HepG2 (cell line): ENCODE measurements around the gene CDC14B. TPM values are rescaled to one million over a fixed set of nuclear protein-coding genes. Genes with fewer than 3 reads are reported as not detected.

Experiments used
- ATF7 ChIP-seq, 2 experiments: fragments of 450-650 bp in 1 of 2; sonication (generic) in 1 of 2; formaldehyde crosslinking in 1 of 2; IDR thresholded peaks; 2 replicates each; pipeline versions ENCODE4 v1.4.0 to v1.6.1; 2016 to 2020; ENCODE audit warnings: antibody characterized with exemption in 1 of 2, mild to moderate bottlenecking in 1 of 2, missing genetic modification reagents in 1 of 2
- CEBPG ChIP-seq: IDR thresholded peaks from 2 replicates; pipeline ENCODE4 v1.6.1; 2016
- CREB1 ChIP-seq, 2 experiments: fragments of 450-650 bp in 1 of 2; IDR thresholded peaks; 2 replicates each; pipeline ENCODE4 v1.6.1; 2016 to 2017; ENCODE audit warnings: control low read depth in 1 of 2, mild to moderate bottlenecking in 1 of 2, missing compliant biosample characterization in 1 of 2, missing genetic modification characterization in 1 of 2
- ZBTB7A ChIP-seq: sonication (generic); formaldehyde crosslinking; IDR thresholded peaks from 2 replicates; pipeline ENCODE4 v1.8.0; 2022; ENCODE audit warnings: mild to moderate bottlenecking, missing genetic modification reagents
- ZNF20 ChIP-seq: sonication (generic); formaldehyde crosslinking; IDR thresholded peaks from 2 replicates; pipeline ENCODE4 v1.4.0; 2020; ENCODE audit warnings: mild to moderate bottlenecking, moderate library complexity, missing genetic modification reagents
- polyA plus RNA-seq, 8 experiments: library from polyadenylated mRNA; depleted of rRNA in 3 of 8; stranded (reverse) in 7 of 8; unstranded in 1 of 8; fragments of >200 nt; fragmentation: Illumina TruSeq in 4 of 8; extraction: Trizol in 4 of 8; gene quantifications; 2 replicates each; pipeline versions ENCODE4 v1.2.1 to v1.2.3, GENCODE V29; 2011 to 2016; ENCODE audit warnings: low read depth in 4 of 8, missing spikeins in 1 of 8, mixed read lengths in 1 of 8; ENCODE audit not compliant: insufficient read depth in 1 of 8
- total RNA-seq, 5 experiments: library from RNA; depleted of rRNA; stranded (reverse); fragments of >200 nt; fragmentation: Illumina TruSeq; extraction: Trizol; gene quantifications; 2 replicates each; pipeline ENCODE4 v1.2.3, GENCODE V29; 2016; ENCODE audit warnings: low read depth in 1 of 5
- TF ChIP-seq, protein P1 (sequence below): sonication (generic); formaldehyde crosslinking; IDR thresholded peaks from 2 replicates; pipeline ENCODE4 v1.5.1; 2020; ENCODE audit warnings: mild to moderate bottlenecking, missing genetic modification reagents, borderline replicate concordance
- TF ChIP-seq, protein P2 (sequence below): sonication (generic); formaldehyde crosslinking; IDR thresholded peaks from 2 replicates; pipeline ENCODE4 v1.4.0; 2020; ENCODE audit warnings: mild to moderate bottlenecking, missing genetic modification reagents, borderline replicate concordance
- TF ChIP-seq, protein P3 (sequence below): IDR thresholded peaks from 2 replicates; pipeline ENCODE4 v1.6.1; 2012; ENCODE audit warnings: low read depth, low read length, improper control_type of control experiment

Gene CDC14B
- total and polyA plus RNA-seq, 2 of the 13 experiments (the other 11 are each of a cell fraction or from before 2014, with no cell fraction given), result 25.8 to 33.3 TPM

DNA sequence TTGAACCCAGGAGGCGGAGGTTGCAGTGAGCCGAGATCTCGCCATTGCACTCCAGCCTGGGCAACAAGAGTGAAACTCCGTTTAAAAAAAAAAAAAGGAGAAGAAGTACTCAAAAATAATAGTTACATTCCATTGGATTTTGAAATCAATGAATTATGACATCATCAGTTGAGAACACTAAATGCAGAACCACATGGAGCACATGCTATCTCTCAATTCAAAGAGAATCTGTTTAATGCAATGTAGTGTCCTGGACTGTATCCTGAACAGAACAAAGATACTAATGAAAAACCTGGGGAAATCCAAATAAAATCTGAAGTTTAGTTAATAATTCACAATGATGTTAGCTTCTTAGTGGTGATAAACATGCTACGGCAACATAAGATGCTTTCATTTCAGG lies 20.3 kb downstream of the CDC14B start (continued):
- TF ChIP-seq, protein P1, sequence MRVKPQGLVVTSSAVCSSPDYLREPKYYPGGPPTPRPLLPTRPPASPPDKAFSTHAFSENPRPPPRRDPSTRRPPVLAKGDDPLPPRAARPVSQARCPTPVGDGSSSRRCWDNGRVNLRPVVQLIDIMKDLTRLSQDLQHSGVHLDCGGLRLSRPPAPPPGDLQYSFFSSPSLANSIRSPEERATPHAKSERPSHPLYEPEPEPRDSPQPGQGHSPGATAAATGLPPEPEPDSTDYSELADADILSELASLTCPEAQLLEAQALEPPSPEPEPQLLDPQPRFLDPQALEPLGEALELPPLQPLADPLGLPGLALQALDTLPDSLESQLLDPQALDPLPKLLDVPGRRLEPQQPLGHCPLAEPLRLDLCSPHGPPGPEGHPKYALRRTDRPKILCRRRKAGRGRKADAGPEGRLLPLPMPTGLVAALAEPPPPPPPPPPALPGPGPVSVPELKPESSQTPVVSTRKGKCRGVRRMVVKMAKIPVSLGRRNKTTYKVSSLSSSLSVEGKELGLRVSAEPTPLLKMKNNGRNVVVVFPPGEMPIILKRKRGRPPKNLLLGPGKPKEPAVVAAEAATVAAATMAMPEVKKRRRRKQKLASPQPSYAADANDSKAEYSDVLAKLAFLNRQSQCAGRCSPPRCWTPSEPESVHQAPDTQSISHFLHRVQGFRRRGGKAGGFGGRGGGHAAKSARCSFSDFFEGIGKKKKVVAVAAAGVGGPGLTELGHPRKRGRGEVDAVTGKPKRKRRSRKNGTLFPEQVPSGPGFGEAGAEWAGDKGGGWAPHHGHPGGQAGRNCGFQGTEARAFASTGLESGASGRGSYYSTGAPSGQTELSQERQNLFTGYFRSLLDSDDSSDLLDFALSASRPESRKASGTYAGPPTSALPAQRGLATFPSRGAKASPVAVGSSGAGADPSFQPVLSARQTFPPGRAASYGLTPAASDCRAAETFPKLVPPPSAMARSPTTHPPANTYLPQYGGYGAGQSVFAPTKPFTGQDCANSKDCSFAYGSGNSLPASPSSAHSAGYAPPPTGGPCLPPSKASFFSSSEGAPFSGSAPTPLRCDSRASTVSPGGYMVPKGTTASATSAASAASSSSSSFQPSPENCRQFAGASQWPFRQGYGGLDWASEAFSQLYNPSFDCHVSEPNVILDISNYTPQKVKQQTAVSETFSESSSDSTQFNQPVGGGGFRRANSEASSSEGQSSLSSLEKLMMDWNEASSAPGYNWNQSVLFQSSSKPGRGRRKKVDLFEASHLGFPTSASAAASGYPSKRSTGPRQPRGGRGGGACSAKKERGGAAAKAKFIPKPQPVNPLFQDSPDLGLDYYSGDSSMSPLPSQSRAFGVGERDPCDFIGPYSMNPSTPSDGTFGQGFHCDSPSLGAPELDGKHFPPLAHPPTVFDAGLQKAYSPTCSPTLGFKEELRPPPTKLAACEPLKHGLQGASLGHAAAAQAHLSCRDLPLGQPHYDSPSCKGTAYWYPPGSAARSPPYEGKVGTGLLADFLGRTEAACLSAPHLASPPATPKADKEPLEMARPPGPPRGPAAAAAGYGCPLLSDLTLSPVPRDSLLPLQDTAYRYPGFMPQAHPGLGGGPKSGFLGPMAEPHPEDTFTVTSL (CRISPR knock-in tag), result no peak
- TF ChIP-seq CEBPG (CRISPR knock-in tag), result no peak
- TF ChIP-seq ZNF20, result no peak
- TF ChIP-seq ATF7 (IDR thresholded peaks at IDR 0.05), result peak; percentile 95
- no peak for TF ChIP-seq ATF7 (CRISPR knock-in tag; IDR thresholded peaks at IDR 0.05)
- TF ChIP-seq CREB1 (IDR thresholded peaks at IDR 0.05), result peak; percentile 66
- TF ChIP-seq CREB1 (CRISPR knock-in tag; IDR thresholded peaks at IDR 0.05), result no peak
- TF ChIP-seq ZBTB7A (CRISPR knock-in tag), result no peak
- TF ChIP-seq, protein P2, sequence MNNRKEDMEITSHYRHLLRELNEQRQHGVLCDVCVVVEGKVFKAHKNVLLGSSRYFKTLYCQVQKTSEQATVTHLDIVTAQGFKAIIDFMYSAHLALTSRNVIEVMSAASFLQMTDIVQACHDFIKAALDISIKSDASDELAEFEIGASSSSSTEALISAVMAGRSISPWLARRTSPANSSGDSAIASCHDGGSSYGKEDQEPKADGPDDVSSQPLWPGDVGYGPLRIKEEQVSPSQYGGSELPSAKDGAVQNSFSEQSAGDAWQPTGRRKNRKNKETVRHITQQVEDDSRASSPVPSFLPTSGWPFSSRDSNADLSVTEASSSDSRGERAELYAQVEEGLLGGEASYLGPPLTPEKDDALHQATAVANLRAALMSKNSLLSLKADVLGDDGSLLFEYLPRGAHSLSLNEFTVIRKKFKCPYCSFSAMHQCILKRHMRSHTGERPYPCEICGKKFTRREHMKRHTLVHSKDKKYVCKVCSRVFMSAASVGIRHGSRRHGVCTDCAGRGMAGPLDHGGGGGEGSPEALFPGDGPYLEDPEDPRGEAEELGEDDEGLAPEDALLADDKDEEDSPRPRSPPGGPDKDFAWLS (CRISPR knock-in tag), result no peak
- TF ChIP-seq, protein P3, sequence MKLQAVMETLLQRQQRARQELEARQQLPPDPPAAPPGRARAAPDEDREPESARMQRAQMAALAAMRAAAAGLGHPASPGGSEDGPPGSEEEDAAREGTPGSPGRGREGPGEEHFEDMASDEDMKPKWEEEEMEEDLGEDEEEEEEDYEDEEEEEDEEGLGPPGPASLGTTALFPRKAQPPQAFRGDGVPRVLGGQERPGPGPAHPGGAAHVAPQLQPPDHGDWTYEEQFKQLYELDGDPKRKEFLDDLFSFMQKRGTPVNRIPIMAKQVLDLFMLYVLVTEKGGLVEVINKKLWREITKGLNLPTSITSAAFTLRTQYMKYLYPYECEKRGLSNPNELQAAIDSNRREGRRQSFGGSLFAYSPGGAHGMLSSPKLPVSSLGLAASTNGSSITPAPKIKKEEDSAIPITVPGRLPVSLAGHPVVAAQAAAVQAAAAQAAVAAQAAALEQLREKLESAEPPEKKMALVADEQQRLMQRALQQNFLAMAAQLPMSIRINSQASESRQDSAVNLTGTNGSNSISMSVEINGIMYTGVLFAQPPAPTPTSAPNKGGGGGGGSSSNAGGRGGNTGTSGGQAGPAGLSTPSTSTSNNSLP, result no peak
